ENCODE results near the gene ADM5. TPM values are rescaled to one million over a fixed set of nuclear protein-coding genes. Genes with fewer than 3 reads are reported as not detected.

Gene ADM5
- polyA plus RNA-seq, 3 donors = 1.2 TPM; not detected in 2

DNA sequence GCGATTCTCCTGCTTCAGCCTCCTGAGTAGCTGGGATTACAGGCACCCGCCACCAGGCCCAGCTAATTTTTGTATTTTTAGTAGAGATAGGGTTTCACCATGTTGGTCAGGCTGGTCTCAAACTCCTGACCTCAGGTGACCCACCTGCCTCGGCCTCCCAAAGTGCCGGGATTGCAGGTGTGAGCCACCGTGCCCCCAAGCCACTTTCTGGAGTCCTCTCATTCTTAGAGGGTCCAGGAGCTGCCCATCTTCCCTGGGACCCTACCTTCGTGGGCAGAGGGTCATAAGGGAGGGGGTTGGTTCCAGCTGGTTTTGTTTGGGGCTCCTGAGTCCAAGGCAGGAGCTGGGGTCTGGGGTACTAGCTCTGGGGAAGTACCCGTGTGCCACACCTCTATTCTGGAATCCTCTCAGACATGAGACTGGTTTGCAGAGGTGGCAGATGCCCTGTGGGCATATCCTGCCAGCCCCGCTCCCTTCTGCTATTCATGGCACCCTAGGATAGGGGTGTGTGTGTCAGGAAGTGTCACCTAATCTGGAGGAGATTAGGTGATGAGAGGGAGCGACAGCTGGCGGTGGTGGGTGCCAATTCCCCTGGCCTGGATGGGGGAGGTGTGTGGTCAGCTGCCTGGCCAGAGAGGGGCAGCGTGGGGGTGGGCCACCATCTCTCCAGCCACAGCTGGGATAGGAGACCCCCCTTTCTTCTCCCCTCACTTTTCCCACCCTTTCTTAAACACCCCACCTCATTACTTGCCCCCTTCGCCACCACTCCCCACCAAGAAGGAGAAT lies 10.2 kb upstream of the ADM5 start:
- no peak overlapping the region for H3K4me3 Mint-ChIP-seq
- H3K36me3 Mint-ChIP-seq = peaks cover 25 to 33% of the 10 kb centered on the region in 2 donors
- intact Hi-C loops (cut with micrococcal nuclease) = loop anchor here (5.0 to 10.0 kb wide), 6 partner anchors 37 to 207 kb away; partner anchors contain the start of genes PRR12 (in 2 of the 2), RPS11 (in 2 of the 2), AKT1S1 (in 1 of the 2) and FLT3LG (in 1 of the 2)

DNA sequence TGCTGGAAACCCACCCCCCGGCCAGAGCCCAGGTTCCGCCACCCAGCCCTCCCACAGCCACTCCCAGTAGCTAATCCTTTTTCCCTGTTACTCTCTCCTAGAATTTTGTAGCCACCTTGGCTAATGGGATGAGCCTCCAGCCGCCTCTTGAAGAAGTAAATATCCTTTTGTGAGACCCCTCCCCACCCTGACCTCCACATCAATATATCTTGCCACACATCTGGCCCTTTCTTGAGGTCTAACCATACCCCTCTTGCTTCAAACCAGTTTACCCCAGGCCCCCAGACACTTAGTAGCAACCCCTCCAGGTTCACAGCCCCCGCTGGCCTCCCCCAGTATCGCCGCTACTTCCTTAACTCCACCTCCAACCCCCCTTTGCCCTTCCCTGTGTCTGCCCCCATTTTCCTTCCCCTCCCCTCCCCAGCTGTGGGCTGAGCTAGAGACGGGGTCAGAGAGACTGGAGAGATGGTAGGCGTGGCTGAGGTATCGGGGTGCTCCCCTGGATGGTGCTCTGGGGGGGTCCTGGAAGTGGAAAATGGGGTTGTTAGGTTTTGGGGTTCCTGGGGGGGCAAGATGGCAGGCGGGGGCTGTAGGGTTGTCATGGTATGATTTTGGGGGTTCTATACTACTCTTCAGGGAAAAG lies 9.5 kb upstream of the ADM5 start:
- H3K27me3 Mint-ChIP-seq (ENCODE audit: low read depth in 3 of 3) = peaks cover 0 to 7% (median 0%) of the 10 kb centered on the region in 3 donors
- Histone ChIP-seq H3K4me3 (replicated peaks in 1 of 3; ENCODE audit: low read depth in 2 of 3, low read length in 3 of 3) (peak overlapping the region in 1 of 3 experiments; percentile 68), H3K4me2 (replicated peaks; ENCODE audit: extremely low read depth, low read length, poor library complexity, severe bottlenecking) (peak overlapping the region; percentile 75), H3K9ac (ENCODE audit: insufficient read depth, low read length, poor library complexity, severe bottlenecking) (no peak overlapping the region), H3K36me3 (replicated peaks in 1 of 2; ENCODE audit: control insufficient read depth in 1 of 2, insufficient read depth in 2 of 2, low read length in 2 of 2) (peaks cover 20 to 31% of the 10 kb centered on the region in 2 donors), H3K9me3 (replicated peaks in 1 of 2; ENCODE audit: control insufficient read depth in 1 of 2, insufficient read depth in 1 of 2, low read length in 2 of 2) (no peaks in the 10 kb centered on the region), H3K4me1 (ENCODE audit: control insufficient read depth in 1 of 2, insufficient read depth in 2 of 2, low read length in 2 of 2) (peaks cover 24 to 38% of the 10 kb centered on the region in 2 donors), H4K20me1 (ENCODE audit: insufficient read depth, low read length) (peaks cover 25% of the 10 kb centered on the region), H2AFZ (ENCODE audit: insufficient read depth, low read depth, low read length, poor library complexity, severe bottlenecking) (no peak overlapping the region), H3K27ac (ENCODE audit: low read depth in 1 of 2, low read length in 2 of 2) (peak overlapping the region in 1 of 2 donors; percentile 45), H3K79me2 (ENCODE audit: insufficient read depth, low read length) (peaks cover 37% of the 10 kb centered on the region), H3K27me3 (ENCODE audit: control insufficient read depth in 2 of 2, insufficient read depth in 2 of 2, low read length in 2 of 2) (no peaks in the 10 kb centered on the region)
- peak overlapping the region in 2 of 7 donors; percentile 27 to 84 for H3K27ac Mint-ChIP-seq
- H3K4me1 Mint-ChIP-seq = peaks cover 18% of the 10 kb centered on the region
- intact Hi-C loops (cut with micrococcal nuclease) = loop anchor here (5.0 to 10.0 kb wide), 6 partner anchors 38 to 208 kb away; partner anchors contain the start of genes PRR12 (in 2 of the 2), RPS11 (in 2 of the 2), AKT1S1 (in 1 of the 2) and FLT3LG (in 1 of the 2)
- H3K9me3 Mint-ChIP-seq = peaks cover 0 to 2% (median 0%) of the 10 kb centered on the region in 7 donors
- WGBS (ENCODE audit: insufficient coverage) = 94% methylated on average over 3 of the region's 10 CpGs
- TF ChIP-seq, protein P1, sequence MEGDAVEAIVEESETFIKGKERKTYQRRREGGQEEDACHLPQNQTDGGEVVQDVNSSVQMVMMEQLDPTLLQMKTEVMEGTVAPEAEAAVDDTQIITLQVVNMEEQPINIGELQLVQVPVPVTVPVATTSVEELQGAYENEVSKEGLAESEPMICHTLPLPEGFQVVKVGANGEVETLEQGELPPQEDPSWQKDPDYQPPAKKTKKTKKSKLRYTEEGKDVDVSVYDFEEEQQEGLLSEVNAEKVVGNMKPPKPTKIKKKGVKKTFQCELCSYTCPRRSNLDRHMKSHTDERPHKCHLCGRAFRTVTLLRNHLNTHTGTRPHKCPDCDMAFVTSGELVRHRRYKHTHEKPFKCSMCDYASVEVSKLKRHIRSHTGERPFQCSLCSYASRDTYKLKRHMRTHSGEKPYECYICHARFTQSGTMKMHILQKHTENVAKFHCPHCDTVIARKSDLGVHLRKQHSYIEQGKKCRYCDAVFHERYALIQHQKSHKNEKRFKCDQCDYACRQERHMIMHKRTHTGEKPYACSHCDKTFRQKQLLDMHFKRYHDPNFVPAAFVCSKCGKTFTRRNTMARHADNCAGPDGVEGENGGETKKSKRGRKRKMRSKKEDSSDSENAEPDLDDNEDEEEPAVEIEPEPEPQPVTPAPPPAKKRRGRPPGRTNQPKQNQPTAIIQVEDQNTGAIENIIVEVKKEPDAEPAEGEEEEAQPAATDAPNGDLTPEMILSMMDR (IDR thresholded peaks at IDR 0.05) = no peak
- no peak for DNase-seq
- H3K36me3 Mint-ChIP-seq = peaks cover 27 to 38% of the 10 kb centered on the region in 2 donors
- H3K4me3 Mint-ChIP-seq = no peak overlapping the region

More for the DNA sequence above, 10.2 kb upstream of the ADM5 start:
- Histone ChIP-seq H4K20me1 (ENCODE audit: insufficient read depth, low read length) (peaks cover 25% of the 10 kb centered on the region), H3K79me2 (ENCODE audit: insufficient read depth, low read length) (peaks cover 37% of the 10 kb centered on the region), H3K4me1 (ENCODE audit: control insufficient read depth in 1 of 2, insufficient read depth in 2 of 2, low read length in 2 of 2) (peaks cover 24 to 38% of the 10 kb centered on the region in 2 donors), H3K27ac (ENCODE audit: low read depth in 1 of 2, low read length in 2 of 2) (no peak overlapping the region), H3K4me3 (replicated peaks in 1 of 3; ENCODE audit: low read depth in 2 of 3, low read length in 3 of 3) (no peak overlapping the region), H3K9me3 (replicated peaks in 1 of 2; ENCODE audit: control insufficient read depth in 1 of 2, insufficient read depth in 1 of 2, low read length in 2 of 2) (no peaks in the 10 kb centered on the region), H3K4me2 (replicated peaks; ENCODE audit: extremely low read depth, low read length, poor library complexity, severe bottlenecking) (no peak overlapping the region), H3K27me3 (ENCODE audit: control insufficient read depth in 2 of 2, insufficient read depth in 2 of 2, low read length in 2 of 2) (no peaks in the 10 kb centered on the region), H3K36me3 (replicated peaks in 1 of 2; ENCODE audit: control insufficient read depth in 1 of 2, insufficient read depth in 2 of 2, low read length in 2 of 2) (peaks cover 17 to 24% of the 10 kb centered on the region in 2 donors), H2AFZ (ENCODE audit: insufficient read depth, low read depth, low read length, poor library complexity, severe bottlenecking) (no peak overlapping the region), H3K9ac (ENCODE audit: insufficient read depth, low read length, poor library complexity, severe bottlenecking) (no peak overlapping the region)
- 89% methylated on average over 4 of the region's 12 CpGs for WGBS (ENCODE audit: insufficient coverage)
- Mint-ChIP-seq H3K27ac (peak overlapping the region in 4 of 7 donors; percentile 14 to 99 (median 36)), H3K9me3 (peaks cover 0 to 2% (median 0%) of the 10 kb centered on the region in 7 donors), H3K4me1 (peaks cover 18% of the 10 kb centered on the region), H3K27me3 (ENCODE audit: low read depth in 3 of 3) (peaks cover 0 to 5% (median 0%) of the 10 kb centered on the region in 3 donors)
- TF ChIP-seq, protein P1 (IDR thresholded peaks at IDR 0.05) = no peak
- no peak for DNase-seq

Measured in CD14-positive monocyte (primary cell).